Epithelial cell of esophagus (primary cell): Measurements from ENCODE around the gene BIN1.

ENCODE experiments used
- DNase-seq: peaks from one replicate; pipeline ENCODE4 v3.0.0; 2010; ENCODE audit warnings: low read depth
- H3K4me3 ChIP-seq: 2 replicates; pipeline ENCODE4 v1.5.1; 2011; ENCODE audit warnings: mild to moderate bottlenecking, low read length, control low read depth
- CTCF ChIP-seq: IDR thresholded peaks from 2 replicates; pipeline ENCODE4 v1.5.1; 2011; ENCODE audit warnings: low read depth, mild to moderate bottlenecking, low read length, control low read depth, inconsistent platforms; ENCODE audit not compliant: insufficient read depth; ENCODE audit errors: missing control alignments

BIN1 gene

DNA sequence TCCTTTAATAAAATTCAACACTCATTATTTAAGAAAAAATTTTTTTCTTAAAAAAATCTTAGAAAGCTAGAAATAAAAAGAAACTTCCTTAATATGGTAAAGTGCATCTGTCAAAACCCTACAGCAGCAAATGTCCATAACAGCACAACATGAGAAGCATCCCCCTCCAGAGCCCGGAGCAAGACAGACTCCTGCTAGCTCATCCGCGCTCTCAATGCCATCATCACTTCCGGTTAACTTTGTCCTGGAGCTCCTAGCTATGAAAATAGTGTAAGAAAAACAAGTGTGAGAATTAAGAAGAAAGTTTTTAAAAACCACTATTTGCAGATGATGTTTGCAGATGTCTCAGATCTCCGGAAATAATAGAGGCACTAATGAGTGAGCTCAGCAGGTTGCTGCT lies 105.2 kb downstream of the BIN1 start:
- no peak for TF ChIP-seq CTCF
- DNase-seq, result no peak
- H3K4me3 ChIP-seq, result no peak overlapping the region

GRCh38 chr2:127000937-127001336 lies 106.0 kb downstream of the BIN1 start:
- peak; percentile 71 for DNase-seq
- no peak overlapping the region for H3K4me3 ChIP-seq
- TF ChIP-seq CTCF, result no peak

DNA sequence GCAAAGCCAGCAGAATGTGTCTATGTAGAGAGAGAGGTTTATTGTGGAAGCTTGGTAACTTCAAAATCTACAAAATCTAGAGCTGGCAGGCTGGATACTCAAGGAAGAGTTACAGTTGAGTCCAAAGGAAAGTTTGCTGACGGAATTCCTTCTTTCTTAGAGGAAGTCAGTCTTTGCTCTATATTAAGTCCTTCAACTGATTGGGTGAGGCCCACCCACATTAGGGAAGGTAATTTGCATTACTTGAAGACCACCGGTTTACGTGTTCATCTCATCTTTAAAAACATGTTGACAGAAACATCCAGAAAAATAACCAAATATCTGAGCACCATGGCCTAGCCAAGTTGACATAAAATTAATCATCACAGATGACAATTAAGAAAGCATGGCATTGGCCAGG lies 106.8 kb downstream of the BIN1 start:
- no peak overlapping the region for H3K4me3 ChIP-seq
- no peak for DNase-seq
- no peak for TF ChIP-seq CTCF

GRCh38 chr2:126999106-126999756 lies 107.7 kb downstream of the BIN1 start:
- no peak for DNase-seq
- no peak overlapping the region for H3K4me3 ChIP-seq
- TF ChIP-seq CTCF, result no peak

GRCh38 chr2:126998486-126998885 lies 108.5 kb downstream of the BIN1 start:
- no peak for DNase-seq
- H3K4me3 ChIP-seq, result no peak overlapping the region
- no peak for TF ChIP-seq CTCF
